Effector memory CD8-positive, alpha-beta T cell (primary cell): ENCODE data around the gene LRRC8C.

Source experiments
- ATAC-seq: fragments of 150-1000 bp; cut with Tn5 transposase; replicated peaks from 2 replicates; pipeline ENCODE4 v1.10.0; 2021; ENCODE audit warnings: mild to moderate bottlenecking, moderate library complexity
- DNase-seq, 3 experiments: peaks; one replicate each; pipeline ENCODE4 v3.0.0; 2021
- H3K27ac Mint-ChIP-seq, 2 donors: one replicate each; pipeline ENCODE4 v1.8.0; 2022; ENCODE audit warnings: mild to moderate bottlenecking in 2 of 2, mixed read lengths in 2 of 2, moderate library complexity in 2 of 2
- H3K27me3 Mint-ChIP-seq, 2 donors: one replicate each; pipeline ENCODE4 v1.8.0; 2022; ENCODE audit warnings: mixed read lengths in 2 of 2
- H3K36me3 Mint-ChIP-seq: one replicate; pipeline ENCODE4 v1.8.0; 2022; ENCODE audit warnings: mild to moderate bottlenecking, moderate library complexity, mixed read lengths; ENCODE audit not compliant: insufficient read depth
- H3K4me1 Mint-ChIP-seq, 2 donors: one replicate each; pipeline ENCODE4 v1.8.0; 2022; ENCODE audit warnings: low read depth in 2 of 2, mixed read lengths in 2 of 2
- H3K4me3 Mint-ChIP-seq, 2 donors: one replicate each; pipeline ENCODE4 v1.8.0; 2022; ENCODE audit warnings: mild to moderate bottlenecking in 2 of 2, mixed read lengths in 2 of 2, moderate library complexity in 2 of 2
- H3K9me3 Mint-ChIP-seq, 2 donors: one replicate each; pipeline ENCODE4 v1.8.0; 2022; ENCODE audit warnings: mixed read lengths in 2 of 2

The LRRC8C gene

DNA sequence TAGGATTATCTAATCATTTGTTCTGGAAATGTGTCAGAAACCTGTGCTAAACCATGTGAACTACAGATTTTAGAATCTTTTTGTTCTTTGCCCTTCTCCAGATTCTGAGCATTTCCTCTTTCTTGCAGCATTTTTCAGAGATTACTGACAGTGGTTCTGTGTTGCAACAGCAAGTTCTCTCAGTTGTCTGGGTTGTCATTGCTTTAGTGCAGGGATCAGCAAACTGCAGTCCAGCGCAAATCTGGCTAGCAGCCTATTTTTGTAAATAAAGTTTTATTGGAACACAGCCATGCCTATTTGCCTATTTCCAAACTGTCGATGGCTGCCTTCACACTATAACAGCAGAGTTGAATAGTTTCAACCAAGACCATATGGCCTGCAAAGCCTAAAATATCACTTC lies 121.6 kb downstream of the LRRC8C start:
- DNase-seq (no peak), ATAC-seq (no peak)
- peak overlapping the region in 1 of 2 donors; percentile 22 for H3K4me3 Mint-ChIP-seq
- H3K27ac Mint-ChIP-seq, result peak overlapping the region; percentile 83 to 89
- H3K9me3 Mint-ChIP-seq, result no peaks in the 10 kb centered on the region
- peaks cover 2% of the 10 kb centered on the region for H3K36me3 Mint-ChIP-seq
- no peaks in the 10 kb centered on the region for H3K27me3 Mint-ChIP-seq
- peaks cover 41 to 58% of the 10 kb centered on the region in 2 donors for H3K4me1 Mint-ChIP-seq

DNA sequence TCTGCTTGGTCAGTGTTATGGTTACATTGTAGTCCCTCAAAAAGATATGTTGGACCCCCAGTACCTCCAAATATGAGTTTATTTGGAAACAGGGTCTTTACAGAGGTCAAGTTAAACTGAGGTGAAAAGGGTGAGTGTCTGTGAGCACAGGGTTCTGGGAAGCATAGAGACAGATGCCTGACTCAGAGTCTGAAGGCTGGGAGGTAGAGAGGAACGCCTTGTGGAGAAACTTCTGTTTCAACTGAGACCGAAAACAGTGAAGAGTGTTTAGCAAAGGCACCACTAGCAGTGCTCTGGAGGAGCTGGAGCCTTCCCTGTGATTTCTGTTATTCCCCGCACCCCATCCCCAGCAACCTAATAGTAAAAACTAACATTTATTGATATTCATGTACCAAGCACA lies 122.7 kb downstream of the LRRC8C start:
- no peak for DNase-seq
- Mint-ChIP-seq H3K36me3 (peaks cover 2% of the 10 kb centered on the region), H3K4me3 (no peak overlapping the region), H3K27me3 (no peaks in the 10 kb centered on the region), H3K4me1 (peaks cover 41 to 58% of the 10 kb centered on the region in 2 donors), H3K9me3 (no peaks in the 10 kb centered on the region), H3K27ac (peak overlapping the region; percentile 83 to 89)
- no peak for ATAC-seq

DNA sequence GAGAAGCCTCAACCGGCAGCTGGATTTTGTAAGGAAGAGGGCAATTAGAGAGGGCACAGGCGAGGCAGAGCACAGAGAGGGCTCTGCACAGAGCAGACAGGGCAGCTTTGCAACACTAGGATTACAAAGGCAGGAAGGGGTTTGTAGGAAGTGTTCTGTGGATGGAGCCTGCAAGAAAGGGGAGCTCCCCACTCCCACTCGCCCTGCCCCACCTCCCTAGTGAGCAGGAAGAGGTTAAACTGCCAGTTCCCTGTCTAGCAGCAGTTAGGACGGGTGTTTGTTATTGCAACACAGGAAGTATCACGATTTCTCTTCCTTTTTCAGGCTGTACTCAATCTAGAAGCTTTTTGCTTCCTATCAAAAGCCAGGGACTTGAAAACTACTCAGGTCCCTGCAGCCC lies 124.6 kb downstream of the LRRC8C start:
- peaks cover 49 to 62% of the 10 kb centered on the region in 2 donors for H3K4me1 Mint-ChIP-seq
- no peaks in the 10 kb centered on the region for H3K27me3 Mint-ChIP-seq
- peak overlapping the region; percentile 87 to 89 for H3K27ac Mint-ChIP-seq
- H3K36me3 Mint-ChIP-seq, result peaks cover 6% of the 10 kb centered on the region
- peak overlapping the region; percentile 75 to 76 for H3K4me3 Mint-ChIP-seq
- ATAC-seq, result peak; percentile 76
- H3K9me3 Mint-ChIP-seq, result no peaks in the 10 kb centered on the region
- peak in 1 of 3 experiments; percentile 17 for DNase-seq

DNA sequence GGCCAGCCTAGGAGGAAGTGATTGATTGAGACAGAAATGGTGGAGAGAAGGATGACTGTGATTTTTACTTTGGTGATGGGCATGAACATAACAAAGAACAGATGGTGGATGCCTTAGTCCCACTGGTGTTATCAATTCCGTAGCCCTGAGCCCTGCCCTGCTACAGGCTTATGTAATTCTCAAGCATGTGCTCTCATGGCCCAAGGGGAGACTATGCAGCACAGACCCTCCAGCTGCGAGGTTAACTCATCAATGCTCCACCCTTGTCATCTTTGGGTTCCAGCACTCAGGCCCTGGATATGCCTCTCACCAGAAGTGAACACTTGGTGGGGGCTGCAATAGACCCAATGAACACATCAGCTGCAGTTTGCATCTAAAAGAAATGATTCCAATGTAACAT lies 125.2 kb downstream of the LRRC8C start:
- Mint-ChIP-seq H3K27me3 (no peaks in the 10 kb centered on the region), H3K4me3 (peak overlapping the region; percentile 75 to 76), H3K4me1 (peaks cover 49 to 61% of the 10 kb centered on the region in 2 donors), H3K27ac (peak overlapping the region; percentile 87 to 89), H3K36me3 (peaks cover 6% of the 10 kb centered on the region), H3K9me3 (no peaks in the 10 kb centered on the region)
- DNase-seq, result no peak
- no peak for ATAC-seq

GRCh38 chr1:89759036-89759435 lies 126.1 kb downstream of the LRRC8C start:
- Mint-ChIP-seq H3K36me3 (peaks cover 6% of the 10 kb centered on the region), H3K9me3 (no peaks in the 10 kb centered on the region), H3K4me3 (no peak overlapping the region), H3K27me3 (no peaks in the 10 kb centered on the region), H3K4me1 (peaks cover 54 to 64% of the 10 kb centered on the region in 2 donors), H3K27ac (peak overlapping the region; percentile 87 to 89)
- ATAC-seq (no peak), DNase-seq (no peak)

- H3K27ac Mint-ChIP-seq, result peak overlapping the region in 1 of 2 donors; percentile 49
- H3K27me3 Mint-ChIP-seq, result no peaks in the 10 kb centered on the region
- DNase-seq, result no peak
- peaks cover 6% of the 10 kb centered on the region for H3K36me3 Mint-ChIP-seq
- no peak for ATAC-seq
- no peaks in the 10 kb centered on the region for H3K9me3 Mint-ChIP-seq
- no peak overlapping the region for H3K4me3 Mint-ChIP-seq
- peaks cover 46 to 54% of the 10 kb centered on the region in 2 donors for H3K4me1 Mint-ChIP-seq
Observed at GRCh38 chr1:89760496-89760895, 127.6 kb downstream of the LRRC8C start.

DNA sequence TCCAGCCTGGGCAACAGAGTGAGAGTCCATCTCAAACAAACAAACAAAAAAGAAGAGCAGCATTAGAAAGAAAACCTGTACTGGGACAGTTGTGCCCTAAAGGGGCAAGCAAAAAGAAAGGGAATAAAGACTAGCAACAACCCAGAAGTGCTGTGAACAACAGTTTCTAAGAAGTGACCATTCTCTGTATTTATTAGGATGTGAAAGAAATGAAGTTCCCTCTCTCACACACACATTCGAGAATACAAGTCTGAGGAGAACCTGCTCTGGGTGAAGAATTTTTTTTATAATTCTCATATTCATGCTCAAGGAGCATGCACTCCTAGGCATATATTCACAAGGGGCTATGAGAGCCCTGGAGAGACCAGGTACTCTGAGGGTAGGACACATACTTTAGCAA lies 128.4 kb downstream of the LRRC8C start:
- DNase-seq (no peak), ATAC-seq (no peak)
- Mint-ChIP-seq H3K27ac (peak overlapping the region in 1 of 2 donors; percentile 88), H3K9me3 (no peaks in the 10 kb centered on the region), H3K36me3 (peaks cover 6% of the 10 kb centered on the region), H3K4me1 (peaks cover 45 to 50% of the 10 kb centered on the region in 2 donors), H3K27me3 (no peaks in the 10 kb centered on the region), H3K4me3 (peak overlapping the region in 1 of 2 donors; percentile 8)

DNA sequence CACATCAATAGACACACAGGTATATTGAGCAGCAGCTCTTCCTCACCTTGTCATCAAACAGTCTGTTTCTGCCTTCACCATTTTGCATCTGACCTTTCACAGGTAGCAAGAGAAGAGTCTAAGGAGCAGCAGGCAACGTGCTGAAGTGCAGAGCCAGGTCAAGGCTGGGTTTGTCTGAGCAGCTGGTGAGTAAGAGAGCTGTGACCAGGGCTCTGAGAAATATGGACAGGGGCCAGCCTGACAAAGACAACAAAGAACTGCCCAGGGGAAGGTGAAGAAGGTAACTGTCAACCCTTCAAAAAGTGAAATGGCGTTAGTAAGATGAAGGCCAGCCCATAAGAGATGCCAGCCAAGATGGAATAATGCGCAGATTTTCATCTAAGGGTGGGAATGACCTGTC lies 129.0 kb downstream of the LRRC8C start:
- peaks cover 6% of the 10 kb centered on the region for H3K36me3 Mint-ChIP-seq
- H3K4me1 Mint-ChIP-seq, result peaks cover 42 to 45% of the 10 kb centered on the region in 2 donors
- no peak for ATAC-seq
- H3K27ac Mint-ChIP-seq, result peak overlapping the region in 1 of 2 donors; percentile 88
- no peaks in the 10 kb centered on the region for H3K9me3 Mint-ChIP-seq
- no peaks in the 10 kb centered on the region for H3K27me3 Mint-ChIP-seq
- DNase-seq, result no peak
- H3K4me3 Mint-ChIP-seq, result peak overlapping the region; percentile 85

- Mint-ChIP-seq H3K27me3 (no peaks in the 10 kb centered on the region), H3K4me1 (peaks cover 37 to 40% of the 10 kb centered on the region in 2 donors), H3K27ac (peak overlapping the region; percentile 88 to 92), H3K36me3 (peaks cover 3% of the 10 kb centered on the region), H3K4me3 (peak overlapping the region; percentile 85), H3K9me3 (no peaks in the 10 kb centered on the region)
- DNase-seq (no peak), ATAC-seq (no peak)
Observed at GRCh38 chr1:89762386-89762778, 129.5 kb downstream of the LRRC8C start.

- ATAC-seq (peak; percentile 100), DNase-seq (peak; percentile 84 to 87 (median 86))
- H3K36me3 Mint-ChIP-seq, result peaks cover 3% of the 10 kb centered on the region
- H3K27ac Mint-ChIP-seq, result peak overlapping the region; percentile 88 to 92
- no peaks in the 10 kb centered on the region for H3K27me3 Mint-ChIP-seq
- H3K9me3 Mint-ChIP-seq, result no peaks in the 10 kb centered on the region
- H3K4me1 Mint-ChIP-seq, result peaks cover 30 to 34% of the 10 kb centered on the region in 2 donors
- H3K4me3 Mint-ChIP-seq, result peak overlapping the region; percentile 85
Observed at GRCh38 chr1:89762779-89763648, 130.1 kb downstream of the LRRC8C start.

GRCh38 chr1:89763649-89763986 lies 130.7 kb downstream of the LRRC8C start:
- Mint-ChIP-seq H3K36me3 (peaks cover 3% of the 10 kb centered on the region), H3K27me3 (peaks cover 0 to 2% of the 10 kb centered on the region in 2 donors), H3K4me3 (peak overlapping the region; percentile 85), H3K4me1 (peaks cover 27 to 28% of the 10 kb centered on the region in 2 donors), H3K9me3 (no peaks in the 10 kb centered on the region), H3K27ac (peak overlapping the region; percentile 88 to 92)
- ATAC-seq, result no peak
- no peak for DNase-seq

DNA sequence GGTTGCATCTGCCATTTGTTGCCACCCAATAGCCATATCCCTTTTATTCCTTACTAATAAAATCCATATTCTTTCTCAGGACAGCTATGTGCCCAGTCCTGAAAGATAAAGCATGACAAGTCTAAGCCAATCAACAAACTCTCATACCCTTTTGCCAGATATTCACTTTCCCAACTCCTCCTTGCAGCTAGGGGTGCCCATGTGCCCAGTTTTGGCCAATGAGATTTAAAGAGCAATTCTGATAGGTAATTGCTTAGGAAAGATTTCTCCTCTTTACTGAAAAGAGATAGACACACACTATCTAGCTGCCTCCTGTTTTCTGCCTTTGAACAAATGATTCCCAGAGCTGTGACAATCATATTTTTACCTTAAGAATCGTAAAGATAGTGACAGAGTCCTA lies 132.9 kb downstream of the LRRC8C start:
- Mint-ChIP-seq H3K4me3 (no peak overlapping the region), H3K36me3 (peaks cover 3% of the 10 kb centered on the region), H3K27me3 (peaks cover 8 to 18% of the 10 kb centered on the region in 2 donors), H3K9me3 (no peaks in the 10 kb centered on the region), H3K4me1 (peaks cover 19 to 21% of the 10 kb centered on the region in 2 donors), H3K27ac (no peak overlapping the region)
- DNase-seq (no peak), ATAC-seq (no peak)

- Mint-ChIP-seq H3K27me3 (peaks cover 8 to 18% of the 10 kb centered on the region in 2 donors), H3K9me3 (no peaks in the 10 kb centered on the region), H3K4me3 (no peak overlapping the region), H3K27ac (no peak overlapping the region), H3K4me1 (peaks cover 12 to 16% of the 10 kb centered on the region in 2 donors), H3K36me3 (no peaks in the 10 kb centered on the region)
- DNase-seq (no peak), ATAC-seq (no peak)
Observed at GRCh38 chr1:89767618-89768017, 134.7 kb downstream of the LRRC8C start.
